ENCODE measurements around the gene CMPK1.

CMPK1 gene

DNA sequence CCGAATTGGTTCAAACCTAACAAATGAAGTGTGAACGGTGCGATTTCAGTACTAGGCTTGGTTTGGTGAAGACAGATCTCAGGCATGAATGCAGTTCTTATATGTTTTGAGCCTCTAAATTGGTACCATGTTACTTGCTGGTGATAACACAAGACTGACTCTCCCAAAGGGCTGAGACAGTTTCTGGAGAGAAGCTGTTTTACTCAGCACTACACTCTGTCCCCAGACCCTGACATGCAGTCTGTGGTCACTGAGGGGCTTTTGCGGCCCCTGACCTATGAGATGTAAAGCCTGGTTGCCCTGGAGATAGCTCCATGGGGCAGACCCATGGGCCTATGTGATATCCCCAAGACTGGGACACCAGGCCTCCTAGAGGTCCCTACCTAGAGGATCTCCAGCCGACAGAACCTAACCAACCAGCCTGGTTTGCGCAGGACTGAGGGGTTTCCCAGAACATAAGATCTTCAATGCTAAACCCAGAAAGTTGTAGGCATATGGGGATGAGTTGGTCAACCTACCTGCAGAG lies 63.1 kb downstream of the CMPK1 start:
- no peak for DNase-seq

DNA sequence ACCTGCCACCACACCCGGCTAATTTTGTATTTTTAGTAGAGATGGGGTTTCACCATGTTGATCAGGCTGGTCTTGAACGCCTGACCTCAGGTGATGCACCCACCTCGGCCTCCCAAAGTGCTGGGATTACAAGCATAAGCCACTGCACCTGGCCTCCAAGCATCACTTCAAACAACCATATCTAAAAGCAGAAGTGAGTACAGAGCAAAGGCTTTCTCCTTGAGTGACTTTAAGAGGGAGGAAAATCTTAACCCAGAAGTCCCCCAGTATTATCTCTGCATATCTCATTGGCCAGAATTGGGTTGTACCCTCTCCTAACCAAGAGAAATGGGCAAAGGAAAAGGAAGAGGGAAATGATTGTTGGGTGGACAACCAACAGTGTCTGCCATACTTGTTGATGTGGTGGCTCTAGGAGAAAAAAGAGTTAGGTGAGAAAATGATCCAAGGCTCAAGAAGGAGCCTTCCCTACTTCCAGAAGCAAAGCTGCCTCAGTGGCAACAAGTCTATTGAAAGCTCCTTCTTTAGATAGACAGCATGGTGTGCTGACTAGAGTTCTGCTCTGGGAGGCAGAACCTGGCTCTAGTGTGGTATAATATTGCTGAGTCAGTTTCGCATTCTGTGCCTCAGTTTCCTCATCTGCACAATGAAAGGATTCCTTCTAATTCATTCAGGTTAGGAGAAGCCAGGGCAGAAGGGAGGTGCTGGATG lies 65.7 kb downstream of the CMPK1 start:
- DNase-seq = no peak

DNA sequence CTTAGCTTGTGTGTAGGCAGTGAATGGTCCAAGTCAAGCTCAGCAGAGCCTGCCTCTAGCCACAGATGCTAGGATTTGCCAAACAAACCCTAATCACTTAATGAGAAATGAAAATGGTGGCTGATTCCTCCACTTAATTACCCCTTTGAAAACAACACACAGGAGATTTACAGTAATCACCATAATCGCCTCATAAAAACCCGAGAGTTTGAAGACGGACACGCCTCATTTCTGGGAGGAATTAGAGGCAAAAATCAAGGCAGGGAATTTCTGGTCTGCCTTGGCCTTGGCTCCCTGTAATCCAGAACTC lies 66.2 kb downstream of the CMPK1 start:
- no peak for DNase-seq

DNA sequence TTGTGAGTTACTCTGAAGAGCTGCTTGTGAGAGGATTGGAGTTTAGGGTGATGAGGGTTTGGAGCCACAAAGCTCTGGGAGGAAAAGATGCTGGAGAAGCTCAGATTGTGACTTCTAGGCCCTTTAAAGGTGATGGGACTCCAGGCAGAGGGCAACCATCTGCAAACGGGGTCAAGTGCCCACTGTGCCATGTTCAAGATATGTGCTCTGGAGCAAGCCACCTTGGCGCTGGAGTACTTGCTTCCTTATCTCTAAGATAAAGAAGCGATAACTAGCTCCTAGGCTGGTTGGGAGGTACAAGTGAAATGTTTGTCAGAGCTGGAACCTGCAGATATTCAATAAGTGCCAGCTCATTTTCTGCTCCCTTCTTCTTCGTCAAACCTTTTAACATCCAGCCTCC lies 68.2 kb downstream of the CMPK1 start:
- no peak for DNase-seq

DNA sequence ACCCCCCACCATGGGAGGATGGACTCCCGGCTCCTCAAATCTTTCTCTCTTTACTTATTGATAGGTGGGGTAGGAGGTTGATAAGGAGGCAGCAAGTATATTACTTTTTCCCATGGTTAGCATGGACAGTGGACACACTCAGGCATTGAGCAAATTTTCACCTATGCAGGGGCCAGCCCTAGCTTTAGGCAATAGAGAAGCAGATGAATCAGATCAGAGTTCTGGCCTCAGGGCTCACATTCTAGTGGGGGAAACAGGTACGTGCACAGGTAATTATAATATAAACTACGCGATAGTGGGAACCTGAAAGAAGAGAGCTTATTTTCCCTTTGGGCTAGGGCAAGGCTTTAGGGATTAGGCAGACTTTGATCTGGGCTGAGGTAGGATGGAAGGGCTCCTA lies 69.0 kb downstream of the CMPK1 start:
- DNase-seq = no peak

DNA sequence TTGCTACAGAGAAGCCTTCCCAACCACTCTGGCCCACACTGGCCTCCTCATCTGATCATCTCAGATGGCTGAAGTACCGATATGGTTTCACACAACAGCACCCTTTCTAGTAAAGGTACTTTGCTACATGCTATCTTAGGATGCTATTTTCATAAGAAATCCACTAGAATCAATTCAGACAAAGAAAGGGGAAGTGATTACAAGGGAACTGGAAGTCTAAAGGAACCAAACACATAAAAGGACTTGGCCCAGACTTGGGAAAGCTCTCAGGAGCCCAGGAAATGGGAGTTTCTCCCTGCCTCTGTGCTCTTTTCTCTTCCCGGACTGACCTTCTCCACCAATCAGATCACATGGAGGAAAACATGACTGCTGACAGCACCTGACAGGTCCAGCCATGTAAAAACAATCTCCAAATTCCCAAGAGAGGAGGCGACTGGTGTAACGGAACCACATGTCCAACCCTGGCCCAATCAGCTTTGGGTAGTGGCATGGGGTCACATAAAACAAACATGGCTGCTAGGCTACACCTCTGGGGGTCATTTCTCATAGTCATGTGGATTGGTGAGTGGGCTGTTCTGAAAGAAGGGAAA lies 69.8 kb downstream of the CMPK1 start:
- DNase-seq = no peak

DNA sequence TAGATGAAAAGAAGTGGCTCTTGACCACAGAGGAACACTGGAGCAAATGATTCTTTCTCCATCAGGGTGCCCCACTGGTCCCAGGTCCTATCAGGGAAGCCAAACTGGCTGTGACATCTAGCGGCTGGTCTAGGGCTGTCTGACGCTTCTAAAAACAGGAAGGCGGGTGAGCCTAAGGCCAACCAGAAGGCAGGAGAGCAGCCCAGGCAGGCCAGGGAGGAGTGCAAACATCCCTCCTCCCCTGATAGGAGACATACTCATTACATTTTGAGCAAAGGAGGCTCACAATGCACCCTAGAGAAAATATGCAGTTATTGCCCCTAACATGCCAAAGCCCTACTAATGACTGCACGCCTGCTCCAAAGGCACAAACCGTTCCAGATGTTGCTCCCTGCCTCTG lies 72.1 kb downstream of the CMPK1 start:
- DNase-seq = no peak

DNA sequence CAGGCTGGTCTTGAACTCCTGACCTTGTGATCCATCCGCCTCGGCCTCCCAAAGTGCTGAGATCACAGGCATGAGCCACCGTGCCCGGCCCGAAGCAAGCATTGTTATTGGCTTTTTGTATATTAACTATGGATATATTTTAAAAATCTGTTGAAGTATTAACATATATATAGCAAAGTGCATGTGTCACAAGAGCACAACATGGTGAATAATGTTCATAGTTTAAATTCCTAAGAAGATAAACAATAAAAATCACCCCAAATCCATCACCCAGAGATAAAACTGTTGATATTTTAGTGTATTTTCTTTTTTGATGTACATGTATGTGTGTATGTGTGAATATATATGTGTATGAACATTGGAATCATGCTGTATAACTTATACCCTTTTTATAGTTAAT lies 73.4 kb downstream of the CMPK1 start:
- DNase-seq = no peak

DNA sequence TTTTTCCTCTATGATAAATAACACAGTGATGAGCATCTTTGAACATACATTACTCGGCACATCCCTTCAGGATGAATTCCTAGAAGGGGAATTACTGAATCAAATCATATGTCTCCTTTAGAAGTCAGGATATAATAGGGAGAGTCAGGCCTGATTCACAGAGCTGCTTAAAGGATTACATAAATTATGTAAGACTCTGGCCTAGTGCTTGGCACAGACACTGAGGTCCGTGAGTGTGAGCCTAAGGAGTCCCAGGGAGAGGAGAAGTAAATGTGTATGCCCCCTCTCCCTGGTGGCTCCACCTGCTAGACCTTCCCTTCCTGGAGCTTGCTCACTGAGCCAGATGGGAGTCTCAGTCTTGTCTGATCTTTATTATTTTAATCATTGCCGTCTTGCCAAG lies 73.9 kb downstream of the CMPK1 start:
- no peak for DNase-seq

DNA sequence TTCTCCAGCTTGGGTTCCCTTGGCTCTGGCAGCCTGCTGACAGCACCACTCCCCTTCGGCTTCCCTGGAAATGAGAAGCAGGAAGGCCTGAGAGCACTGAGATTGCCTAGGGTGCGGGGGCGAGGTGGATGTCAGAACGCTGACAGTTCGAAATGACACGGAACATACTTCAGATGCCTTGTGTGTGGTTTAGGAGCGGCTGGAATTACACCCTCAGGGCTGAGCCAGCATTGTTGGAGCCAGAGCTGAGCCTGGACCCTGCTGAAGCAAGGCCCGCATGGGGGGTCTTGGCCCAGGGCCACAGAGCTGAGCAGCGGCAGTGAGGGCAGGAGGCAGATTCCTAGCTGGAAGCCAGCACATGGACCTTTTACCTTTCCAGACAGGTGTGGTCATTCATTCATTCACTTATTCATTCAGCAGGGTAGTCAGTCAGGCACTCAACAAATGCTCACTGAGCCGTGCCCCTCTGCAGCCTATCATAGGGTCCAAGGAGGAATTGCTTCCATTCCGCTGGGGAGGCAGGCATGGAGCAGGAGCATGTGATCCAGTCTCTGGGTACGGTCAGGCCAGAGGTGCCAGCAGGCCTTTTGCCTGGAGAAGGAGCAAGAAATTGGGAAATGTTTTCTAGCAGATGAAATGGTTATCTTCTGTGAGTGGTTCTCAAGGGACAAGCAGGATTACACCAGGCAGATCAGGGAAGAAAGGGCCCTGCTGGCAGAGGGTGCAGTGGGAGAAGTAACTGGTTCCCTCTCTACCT lies 75.9 kb downstream of the CMPK1 start:
- DNase-seq = no peak

DNA sequence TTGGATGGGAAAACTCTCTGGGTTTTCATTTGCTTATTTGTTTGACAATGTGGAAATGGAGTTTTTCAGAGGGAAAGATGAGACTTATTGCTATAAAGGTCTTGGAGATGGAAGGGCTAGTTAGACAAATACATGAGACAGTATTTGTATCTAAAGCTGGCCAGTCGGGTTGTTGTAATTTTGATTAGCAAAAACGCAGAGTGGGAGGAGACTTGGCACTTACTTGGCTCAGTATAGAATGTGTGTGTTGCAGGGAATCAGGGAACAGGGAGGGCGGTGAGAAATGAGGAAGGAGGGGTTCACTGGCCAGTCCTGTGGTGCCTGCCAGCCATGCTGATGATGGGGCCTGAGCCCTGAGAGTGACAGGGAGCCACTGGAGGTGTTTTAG lies 76.5 kb downstream of the CMPK1 start:
- no peak for DNase-seq

DNA sequence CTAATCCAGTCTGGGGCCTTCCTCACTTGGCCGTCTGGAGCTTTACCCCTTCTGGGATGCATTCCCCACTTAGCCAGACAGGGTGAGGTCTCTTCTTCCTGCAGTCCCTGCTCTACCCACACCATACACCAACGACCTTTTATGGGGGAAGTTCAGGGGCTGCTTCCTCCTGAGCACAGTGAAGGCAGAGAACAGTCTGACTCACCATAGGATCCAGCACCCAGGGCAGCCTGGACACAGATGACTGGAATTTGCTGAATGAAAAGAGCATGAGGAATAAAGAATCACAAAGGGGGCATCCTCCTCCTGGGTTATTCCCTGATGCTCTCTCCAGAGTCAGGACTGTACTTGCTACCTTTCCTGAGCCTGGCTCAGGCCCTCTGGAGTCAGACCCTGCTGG lies 77.8 kb downstream of the CMPK1 start:
- no peak for DNase-seq

DNA sequence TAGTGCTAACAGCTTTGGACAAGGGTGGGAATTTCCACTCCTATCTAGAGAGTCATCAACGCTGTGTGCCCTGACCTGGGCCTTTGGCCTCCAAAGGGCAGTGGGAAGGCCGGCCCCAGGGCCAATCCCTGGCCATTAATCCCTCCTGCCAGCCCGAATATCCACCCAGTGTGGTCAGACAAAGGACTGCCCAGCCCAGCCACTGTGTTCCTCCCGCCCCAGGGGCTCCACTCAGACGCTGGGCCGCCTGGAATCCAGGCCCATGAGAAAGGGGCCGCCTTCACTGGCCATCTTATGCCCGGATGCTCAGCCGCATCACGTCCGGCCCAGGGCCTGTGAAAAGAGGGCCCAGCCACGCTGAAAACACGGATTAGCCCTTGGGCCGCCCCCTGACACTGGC lies 78.8 kb downstream of the CMPK1 start:
- no peak for DNase-seq

DNA sequence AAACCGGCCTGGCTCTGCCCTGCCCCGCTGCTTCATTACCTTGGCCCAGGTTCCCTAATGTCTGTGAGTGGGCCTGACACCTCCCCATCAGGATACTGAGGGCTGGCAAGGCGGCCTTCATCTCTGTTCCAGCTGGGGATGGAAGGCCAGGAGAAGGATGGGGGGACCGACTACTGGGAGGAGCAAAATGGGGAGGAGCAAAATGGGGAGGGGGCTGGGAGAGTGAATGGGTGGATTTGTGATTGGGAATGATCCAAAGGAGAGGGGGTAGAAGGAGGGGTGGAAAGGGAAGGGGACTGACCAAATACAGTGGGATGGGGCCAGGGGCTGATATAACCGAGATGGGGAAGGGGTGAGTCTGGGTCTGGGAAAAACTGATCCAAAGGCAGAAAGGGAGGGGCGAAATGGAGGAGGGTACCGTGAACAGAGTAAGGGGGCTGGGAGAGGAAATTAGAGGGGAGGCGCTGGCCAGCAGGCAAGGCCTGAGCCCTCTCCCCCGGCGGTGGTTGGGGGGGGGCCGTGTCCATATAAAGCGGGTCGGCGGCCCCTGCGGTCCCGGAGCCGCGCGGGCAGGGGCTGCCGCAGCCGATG lies 82.2 kb downstream of the CMPK1 start, which contains the start of gene FOXE3:
Gene FOXE3 (plus strand): TSS at position 558 of the 591 bp plus-strand sequence. CDS start 31 bp downstream, at position 589.
- no peak for DNase-seq

DNA sequence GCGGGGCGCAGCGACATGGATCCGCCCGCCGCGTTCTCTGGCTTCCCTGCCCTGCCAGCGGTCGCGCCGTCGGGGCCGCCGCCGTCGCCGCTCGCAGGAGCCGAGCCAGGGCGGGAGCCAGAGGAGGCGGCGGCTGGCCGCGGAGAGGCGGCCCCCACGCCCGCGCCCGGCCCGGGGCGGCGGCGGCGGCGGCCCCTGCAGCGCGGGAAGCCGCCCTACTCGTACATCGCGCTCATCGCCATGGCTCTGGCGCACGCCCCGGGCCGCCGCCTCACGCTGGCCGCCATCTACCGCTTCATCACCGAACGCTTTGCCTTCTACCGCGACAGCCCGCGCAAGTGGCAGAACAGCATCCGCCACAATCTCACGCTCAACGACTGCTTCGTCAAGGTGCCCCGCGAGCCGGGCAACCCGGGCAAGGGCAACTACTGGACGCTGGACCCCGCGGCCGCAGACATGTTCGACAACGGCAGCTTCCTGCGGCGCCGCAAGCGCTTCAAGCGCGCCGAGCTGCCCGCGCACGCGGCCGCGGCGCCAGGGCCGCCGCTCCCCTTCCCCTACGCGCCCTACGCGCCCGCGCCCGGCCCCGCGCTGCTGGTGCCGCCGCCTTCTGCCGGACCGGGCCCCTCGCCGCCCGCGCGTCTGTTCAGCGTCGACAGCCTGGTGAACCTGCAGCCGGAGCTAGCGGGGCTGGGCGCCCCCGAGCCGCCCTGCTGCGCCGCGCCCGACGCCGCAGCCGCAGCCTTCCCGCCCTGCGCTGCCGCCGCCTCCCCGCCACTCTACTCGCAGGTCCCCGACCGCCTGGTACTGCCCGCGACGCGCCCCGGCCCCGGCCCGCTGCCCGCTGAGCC lies 83.0 kb downstream of the CMPK1 start:
- DNase-seq = no peak

DNA sequence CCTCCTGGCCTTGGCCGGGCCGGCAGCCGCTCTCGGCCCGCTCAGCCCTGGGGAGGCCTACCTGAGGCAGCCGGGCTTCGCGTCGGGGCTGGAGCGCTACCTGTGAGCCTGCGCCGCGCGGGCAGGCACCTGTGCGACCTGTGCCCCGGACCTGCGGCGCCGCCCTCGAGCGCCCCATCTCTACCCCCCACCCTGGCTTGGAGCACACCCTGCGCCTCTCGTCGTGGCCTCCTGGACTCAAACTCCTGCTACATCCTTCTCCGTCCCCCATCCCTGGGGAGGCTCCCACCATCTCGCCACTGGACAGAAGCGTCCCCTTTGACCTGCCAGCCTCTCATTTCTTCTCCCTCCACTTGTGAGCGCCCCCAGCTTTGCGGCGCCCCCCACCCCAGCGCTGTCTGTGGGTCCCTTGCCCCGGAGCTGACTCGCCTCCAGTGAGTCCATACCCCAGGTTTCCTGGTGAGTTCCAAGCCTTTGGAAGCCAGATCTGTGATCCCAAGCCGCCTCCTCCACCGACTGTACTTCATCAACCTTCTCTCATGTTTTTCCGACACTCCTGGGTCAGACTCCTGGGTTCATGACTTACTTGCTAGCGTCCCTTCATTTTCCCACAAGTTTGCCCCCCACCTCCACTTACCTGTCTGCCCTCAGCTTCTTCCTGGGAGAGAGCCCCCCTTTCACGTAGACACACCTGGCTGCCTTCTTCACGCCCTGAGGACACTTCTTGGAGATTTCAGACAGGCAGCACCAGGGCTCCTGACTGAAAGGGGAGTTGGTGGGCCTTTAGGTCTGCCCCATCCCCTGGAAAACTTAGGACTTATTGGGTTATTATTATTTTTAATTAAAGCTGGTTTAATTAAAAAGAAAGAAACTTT lies 83.8 kb downstream of the CMPK1 start:
- DNase-seq = no peak

DNA sequence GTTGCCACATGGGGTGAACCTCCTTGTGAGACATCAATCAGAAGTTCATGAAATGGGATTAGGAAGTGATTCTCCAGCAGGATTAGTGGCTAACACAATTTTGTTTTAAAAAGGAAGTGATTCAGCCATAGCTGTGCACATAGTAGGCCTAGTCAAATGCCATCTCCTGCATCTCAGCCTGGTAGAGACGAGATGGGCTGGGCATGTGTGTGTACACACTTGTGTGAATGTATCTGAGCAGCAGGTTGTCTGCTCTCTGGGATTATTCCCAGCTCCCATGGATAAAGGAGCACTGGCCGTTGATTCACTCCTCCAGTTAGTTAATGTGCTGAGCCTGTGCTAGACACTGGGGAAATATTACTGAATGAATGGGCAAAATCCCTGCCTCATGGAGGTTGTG lies 84.5 kb downstream of the CMPK1 start:
- no peak for DNase-seq

DNA sequence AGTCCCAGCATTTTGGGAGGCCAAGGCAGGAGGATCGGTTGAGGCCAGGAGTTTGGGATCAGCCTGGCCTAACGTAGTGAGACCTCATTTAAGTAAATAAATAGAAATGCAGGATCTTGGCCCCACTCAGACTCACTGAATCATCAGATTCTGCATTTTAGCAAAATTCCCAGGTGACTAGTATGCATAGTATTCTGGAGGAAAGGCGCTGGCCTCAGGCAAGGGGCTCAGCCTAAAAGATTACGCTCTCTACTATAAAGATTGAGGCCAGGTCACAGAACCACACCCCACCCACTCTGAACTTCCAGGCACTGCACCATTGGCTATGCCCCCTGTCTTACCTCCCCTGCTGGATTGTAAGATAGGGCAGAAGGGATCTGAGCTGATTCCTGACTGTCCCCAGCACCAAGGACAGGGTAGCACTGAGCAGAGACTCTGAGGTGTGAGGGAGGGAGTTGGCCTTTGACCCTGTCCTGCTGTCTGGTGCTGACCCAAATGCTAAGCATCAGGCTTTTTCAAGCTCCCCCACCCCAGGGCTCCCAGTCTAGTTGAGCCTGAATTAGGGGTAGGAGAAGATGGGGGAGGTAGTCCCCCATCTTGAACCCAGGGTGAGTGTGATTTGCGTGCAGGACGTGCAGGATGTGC lies 85.2 kb downstream of the CMPK1 start:
- no peak for DNase-seq

DNA sequence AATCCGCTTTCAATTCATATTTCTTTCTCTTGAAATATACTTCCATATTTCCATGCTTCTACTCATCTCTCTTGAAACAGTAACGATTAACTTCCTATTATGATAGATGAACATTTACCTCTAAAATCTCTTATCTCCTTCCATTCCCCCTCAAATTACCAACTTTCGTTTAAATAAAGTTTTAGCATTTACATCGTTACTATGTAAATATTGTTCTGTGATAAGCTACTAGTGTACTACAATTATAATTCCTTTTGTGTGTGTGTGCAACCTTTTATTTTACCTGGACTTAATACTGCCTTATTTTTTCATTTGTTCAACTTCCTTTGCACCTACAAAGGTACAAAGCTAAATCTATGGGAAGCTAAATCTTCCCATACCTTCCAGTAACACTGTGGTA lies 87.0 kb downstream of the CMPK1 start:
- no peak for DNase-seq

DNA sequence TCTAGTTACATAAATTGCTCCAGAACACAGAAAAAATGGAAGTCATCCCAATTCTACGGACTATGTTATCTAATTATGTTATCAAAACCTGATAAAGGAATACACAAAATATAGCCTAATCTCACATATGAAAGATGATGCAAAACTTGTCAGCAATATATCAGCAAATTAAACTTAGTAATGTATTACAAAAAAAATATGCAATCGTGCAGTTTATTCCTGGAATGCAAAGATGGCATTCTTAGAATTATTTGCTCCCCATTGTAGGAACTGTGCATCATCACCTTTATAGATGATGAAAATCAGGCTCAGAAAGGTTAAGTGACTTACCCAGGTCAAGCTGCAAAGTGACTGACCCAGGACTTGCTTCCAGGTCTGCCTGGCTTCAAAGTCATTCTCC lies 90.3 kb downstream of the CMPK1 start:
- DNase-seq = no peak

DNA sequence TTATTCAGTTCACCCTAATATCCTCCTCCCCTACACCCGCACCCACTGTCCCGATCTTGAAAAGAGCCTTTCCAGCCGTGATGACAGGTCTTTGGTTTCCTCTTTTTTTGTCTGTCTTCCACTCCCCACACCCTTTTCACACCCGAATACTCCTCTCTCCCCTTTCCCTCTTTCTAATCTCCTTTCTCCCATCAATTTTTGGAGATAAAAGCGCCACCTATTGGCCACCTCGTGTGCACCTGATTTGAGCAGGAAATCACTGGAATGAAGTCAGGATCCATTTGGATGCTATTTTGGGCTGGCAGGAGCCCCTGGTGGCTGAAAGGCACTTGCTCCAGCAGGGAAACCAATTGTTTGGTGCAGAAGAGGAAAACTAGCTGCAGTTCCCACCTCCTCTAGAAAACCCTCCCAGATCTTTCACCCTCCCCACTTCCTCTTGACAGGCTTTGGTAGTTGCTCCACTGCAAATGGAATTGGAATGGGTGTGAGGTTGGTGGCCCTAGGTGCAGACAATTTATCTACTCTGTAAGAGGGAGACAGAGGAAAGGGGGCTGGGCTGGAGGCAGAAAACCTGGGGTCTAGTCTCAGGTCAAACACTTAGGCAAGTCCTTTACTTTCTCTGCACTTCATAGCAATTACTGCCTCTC lies 90.9 kb downstream of the CMPK1 start:
- DNase-seq = no peak

Data from bone marrow (tissue), 2 donors.